AG10803 (cell line): ENCODE results near the gene ACTG2.
A peak's percentile ranks its signal among the peaks of the same experiment; 100 is the strongest.

ENCODE experiments used
- DNase-seq: peaks from one replicate; pipeline ENCODE4 v3.0.0; 2010; ENCODE audit warnings: low read depth
- H3K4me3 ChIP-seq: 2 replicates; pipeline ENCODE4 v1.5.1; 2011; ENCODE audit warnings: mild to moderate bottlenecking, low read length, control low read depth
- TF ChIP-seq, protein P1 (sequence below): conservative IDR thresholded peaks from 2 replicates; pipeline ENCODE4 v1.5.1; 2011; ENCODE audit warnings: mild to moderate bottlenecking, low read length, control low read depth, inconsistent platforms

ACTG2 gene

DNA sequence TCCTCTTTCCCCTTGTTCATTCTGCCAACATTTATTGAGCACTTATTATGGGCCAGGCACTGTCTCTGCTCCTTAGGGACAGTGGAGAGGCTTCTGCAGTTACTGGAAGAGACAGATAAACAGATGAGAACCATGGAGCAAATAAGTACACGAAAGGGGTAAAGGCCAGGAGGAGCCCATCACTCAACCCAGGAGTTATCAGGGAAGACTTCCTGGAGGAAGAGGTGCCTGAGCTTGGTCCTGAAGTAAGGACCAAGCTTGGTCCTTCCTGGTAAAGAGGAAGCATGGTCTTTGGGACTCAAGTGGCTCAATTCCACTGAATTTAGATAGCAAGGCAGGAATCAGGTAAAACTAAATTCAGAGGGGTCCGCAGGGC lies 1.7 kb downstream of the ACTG2 start:
- no peak for DNase-seq
- no peak overlapping the region for H3K4me3 ChIP-seq
- TF ChIP-seq, protein P1, sequence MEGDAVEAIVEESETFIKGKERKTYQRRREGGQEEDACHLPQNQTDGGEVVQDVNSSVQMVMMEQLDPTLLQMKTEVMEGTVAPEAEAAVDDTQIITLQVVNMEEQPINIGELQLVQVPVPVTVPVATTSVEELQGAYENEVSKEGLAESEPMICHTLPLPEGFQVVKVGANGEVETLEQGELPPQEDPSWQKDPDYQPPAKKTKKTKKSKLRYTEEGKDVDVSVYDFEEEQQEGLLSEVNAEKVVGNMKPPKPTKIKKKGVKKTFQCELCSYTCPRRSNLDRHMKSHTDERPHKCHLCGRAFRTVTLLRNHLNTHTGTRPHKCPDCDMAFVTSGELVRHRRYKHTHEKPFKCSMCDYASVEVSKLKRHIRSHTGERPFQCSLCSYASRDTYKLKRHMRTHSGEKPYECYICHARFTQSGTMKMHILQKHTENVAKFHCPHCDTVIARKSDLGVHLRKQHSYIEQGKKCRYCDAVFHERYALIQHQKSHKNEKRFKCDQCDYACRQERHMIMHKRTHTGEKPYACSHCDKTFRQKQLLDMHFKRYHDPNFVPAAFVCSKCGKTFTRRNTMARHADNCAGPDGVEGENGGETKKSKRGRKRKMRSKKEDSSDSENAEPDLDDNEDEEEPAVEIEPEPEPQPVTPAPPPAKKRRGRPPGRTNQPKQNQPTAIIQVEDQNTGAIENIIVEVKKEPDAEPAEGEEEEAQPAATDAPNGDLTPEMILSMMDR: no peak

DNA sequence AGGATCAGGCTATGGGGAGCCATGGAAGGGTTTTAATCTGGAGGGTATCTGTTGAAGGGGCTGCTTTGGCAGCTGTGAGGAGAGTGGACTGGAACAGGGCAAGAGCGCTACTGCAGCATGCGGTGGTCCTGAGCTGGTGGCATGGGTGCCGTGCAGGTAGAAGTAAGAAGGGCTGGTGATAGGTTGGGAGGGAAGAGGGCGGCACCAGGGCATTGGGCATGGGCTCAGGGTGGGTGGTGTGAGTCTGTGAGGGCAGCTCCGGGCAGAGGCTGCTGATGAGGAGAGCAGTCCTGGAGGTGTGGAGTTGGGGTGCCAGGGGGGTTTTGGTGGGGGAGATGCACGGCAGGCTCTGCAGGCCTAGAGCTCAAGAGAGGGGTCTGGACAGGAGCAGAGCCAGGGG lies 2.1 kb downstream of the ACTG2 start:
- no peak for DNase-seq
- TF ChIP-seq, protein P1: no peak
- H3K4me3 ChIP-seq: no peak overlapping the region

DNA sequence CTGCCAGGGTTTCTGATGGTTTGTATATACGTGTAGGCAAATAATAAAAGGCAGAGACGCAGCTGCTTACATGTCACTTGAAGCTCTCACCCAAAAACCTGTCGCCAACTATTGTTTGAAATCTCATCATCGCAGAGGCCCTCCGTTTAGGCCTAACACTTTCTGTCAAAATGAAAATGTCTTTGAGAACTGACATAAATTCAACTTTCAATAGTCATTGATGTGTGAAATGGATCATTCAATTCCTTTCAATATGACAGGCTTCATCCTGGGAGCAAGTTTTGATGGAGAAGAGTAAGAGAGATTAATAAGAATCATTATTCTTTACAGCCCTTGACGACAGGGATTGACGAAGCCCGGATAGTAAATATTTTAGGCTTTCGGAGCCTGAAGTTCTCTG lies 2.7 kb downstream of the ACTG2 start:
- no peak overlapping the region for H3K4me3 ChIP-seq
- TF ChIP-seq, protein P1: no peak
- no peak for DNase-seq

DNA sequence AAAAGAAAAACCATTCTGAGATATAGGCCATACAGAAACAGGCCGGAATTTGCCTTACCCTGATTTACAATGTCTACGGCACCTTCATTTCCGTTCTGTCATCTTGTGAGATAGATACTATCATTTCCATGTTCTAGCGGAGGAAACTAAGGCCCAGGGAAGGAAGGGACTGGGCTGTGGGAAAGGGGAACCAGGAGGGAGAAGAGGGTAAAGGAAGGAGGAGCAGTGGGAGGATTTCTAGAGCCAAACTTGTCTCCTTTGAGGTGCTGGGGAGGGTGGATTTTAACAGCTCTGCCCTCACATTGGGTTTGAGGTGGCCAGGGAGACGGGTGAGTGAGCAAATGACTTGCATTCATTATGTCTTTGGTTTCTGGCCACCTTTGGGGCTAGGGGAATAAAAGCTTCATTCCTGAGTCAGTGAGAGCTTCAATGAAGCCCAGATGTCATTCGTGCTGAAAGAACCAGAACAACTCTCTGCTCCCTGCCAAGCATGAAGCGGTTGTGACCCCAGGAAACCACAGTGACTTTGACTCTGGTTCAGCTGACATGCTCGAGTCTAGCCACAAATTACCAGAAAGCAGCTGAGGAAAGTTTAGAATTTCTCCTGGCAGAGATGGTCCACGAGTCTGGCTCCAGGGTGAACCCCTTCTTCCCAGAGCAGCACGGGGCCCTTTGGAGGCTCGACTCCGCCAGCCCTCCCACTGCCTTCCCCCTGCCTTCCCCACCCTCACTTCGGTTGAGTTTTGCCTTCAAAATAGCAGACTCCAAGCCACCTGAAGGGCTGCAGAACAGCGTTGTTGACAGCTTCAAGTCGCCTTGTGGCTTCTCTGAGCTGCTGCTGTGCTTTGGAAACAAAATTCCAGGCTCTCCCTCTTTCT lies 3.8 kb downstream of the ACTG2 start:
- H3K4me3 ChIP-seq: 0 out of 2 replicates have a peak overlapping the region, but pooled peaks have one; percentile 9
- TF ChIP-seq, protein P1: peak; percentile 2; the same call in 1 of the 2 replicates
- peak; percentile 96 for DNase-seq

DNA sequence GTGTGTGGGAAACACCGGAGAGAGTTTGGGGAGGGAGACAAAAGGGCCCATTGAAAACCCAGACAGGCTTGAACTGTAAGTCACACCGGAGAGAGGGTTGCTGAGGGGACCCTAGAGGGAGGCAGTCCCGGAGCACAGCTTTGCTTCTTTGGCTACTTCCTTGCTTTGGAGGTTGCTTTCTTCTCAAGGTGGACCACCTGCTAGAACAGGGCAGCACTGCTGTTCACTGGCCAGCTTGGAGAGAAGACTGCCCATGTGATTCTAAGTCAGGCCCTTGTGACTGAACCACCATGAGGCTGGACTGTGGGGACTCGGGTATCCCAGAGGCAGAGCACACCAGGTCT lies 4.4 kb downstream of the ACTG2 start:
- TF ChIP-seq, protein P1: no peak
- DNase-seq: no peak

DNA sequence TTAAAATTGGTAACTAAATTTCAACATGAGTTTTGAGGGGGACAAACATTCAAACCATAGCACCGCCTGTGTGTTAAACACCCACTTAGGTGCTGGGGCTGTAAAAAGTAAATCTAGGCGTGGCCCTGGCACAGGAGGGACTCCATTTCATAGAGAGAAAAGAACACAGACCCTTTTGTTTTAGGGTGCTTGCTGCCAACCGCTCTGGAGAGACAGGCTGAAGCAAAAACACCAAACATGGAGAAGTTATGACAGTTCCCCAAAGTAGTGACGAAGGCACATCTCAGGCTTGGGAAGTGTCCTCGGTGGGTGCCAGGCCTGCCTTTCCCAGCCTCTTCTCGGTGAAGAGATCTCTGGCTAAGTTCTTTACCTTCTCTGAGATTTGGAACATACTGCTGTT lies 5.1 kb downstream of the ACTG2 start:
- no peak overlapping the region for H3K4me3 ChIP-seq
- DNase-seq: no peak

More for the DNA sequence above, 4.4 kb downstream of the ACTG2 start:
- no peak overlapping the region for H3K4me3 ChIP-seq

More for the DNA sequence above, 5.1 kb downstream of the ACTG2 start:
- TF ChIP-seq, protein P1: no peak
